ENCODE results near the gene TPSAB1. TPM values are rescaled to one million over a fixed set of nuclear protein-coding genes. Genes with fewer than 3 reads are reported as not detected.

TPSAB1 gene
- total and polyA plus RNA-seq, 10 of the 15 experiments (the other 5 are each of a cell fraction or from before 2014, with no cell fraction given) = 0.06 TPM; not detected in 9

DNA sequence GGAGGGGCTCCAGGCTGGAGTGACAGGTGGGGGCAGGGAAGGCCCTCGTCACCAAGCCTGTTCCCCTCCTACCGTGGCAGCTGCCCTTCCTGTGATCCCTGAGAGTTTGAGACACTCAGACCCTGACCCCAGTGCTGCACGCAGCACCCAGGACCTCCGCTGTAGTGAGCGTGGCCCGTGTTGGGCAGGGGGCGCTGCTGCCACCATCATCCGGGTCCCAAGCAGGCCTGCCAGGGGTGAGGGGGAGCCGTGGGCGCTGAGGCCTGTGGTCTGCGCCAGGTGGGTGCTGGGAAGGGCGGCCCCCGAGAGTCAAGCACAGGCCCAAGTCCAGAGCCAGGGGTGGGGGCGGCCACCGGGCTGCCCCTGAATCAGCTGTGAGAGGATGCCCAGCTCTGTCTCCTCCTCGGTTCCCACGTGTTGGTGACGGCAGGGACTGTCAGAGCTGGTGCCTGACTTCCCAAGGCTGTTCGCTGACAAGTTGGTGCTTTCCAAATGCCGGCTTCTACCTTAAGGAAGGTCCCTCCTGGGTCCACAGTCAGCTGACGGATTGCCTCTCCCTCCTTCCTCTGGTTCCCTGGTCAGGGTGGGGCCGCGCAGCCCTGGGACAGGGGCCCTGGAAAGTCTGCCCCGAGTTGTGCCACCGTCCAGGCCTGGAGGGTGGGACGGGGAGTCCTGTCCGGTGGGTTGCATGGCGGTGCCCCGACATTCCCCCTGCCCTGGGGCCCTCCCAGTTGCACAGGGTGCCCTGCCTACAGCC is 46.5 kb upstream of the TPSAB1 start:
- no peaks in the 10 kb centered on the region for H4K20me1 ChIP-seq (ENCODE audit: control insufficient read depth, insufficient read depth)
- no TSS peak for BruUV-seq (replicated peaks)
- no peaks in the 10 kb centered on the region for H3K27me3 ChIP-seq (replicated peaks in 1 of 2; ENCODE audit: control insufficient read depth in 2 of 2, insufficient read depth in 2 of 2, low read length in 1 of 2)
- SMC1A ChIA-PET (ENCODE audit: uncharacterized antibody, unreplicated experiment) = no interaction called here
- TF ChIP-seq PAX5 (IDR thresholded peaks at IDR 0.05; ENCODE audit: borderline replicate concordance, low read depth, low read length) = no peak
- no peak for TF ChIP-seq PML (IDR thresholded peaks at IDR 0.05; ENCODE audit: low read length)
- TF ChIP-seq RAD21 (IDR thresholded peaks at IDR 0.05; ENCODE audit: insufficient read depth, low read depth, low read length) = no peak
- TF ChIP-seq ZZZ3 (IDR thresholded peaks at IDR 0.05; ENCODE audit: control insufficient read depth, insufficient read length, low read depth) = no peak
- H3K79me2 ChIP-seq (ENCODE audit: control insufficient read depth, insufficient read depth, low read length) = no peaks in the 10 kb centered on the region
- DNase-seq (ENCODE audit: low read depth, low spot score) = no peak
- no peaks in the 10 kb centered on the region for H3K36me3 ChIP-seq (ENCODE audit: control insufficient read depth in 2 of 2, insufficient read depth in 2 of 2, low read length in 1 of 2)
- no peak overlapping the region for H3K9ac ChIP-seq (ENCODE audit: control insufficient read depth, insufficient read depth, low read length)
- RAD21 ChIA-PET (ENCODE audit: unreplicated experiment) = interaction anchor here (0.6 kb wide), 1 partner anchor 223 kb away, joined by 3 read pairs; no protein-coding TSS in a partner anchor
- intact Hi-C loops (cut with micrococcal nuclease; ENCODE audit: unreplicated experiment) (no loop called here), in situ Hi-C loops (cut with MboI) (no loop called here)
- H3K9me3 ChIP-seq (replicated peaks; ENCODE audit: control insufficient read depth, insufficient read depth, low read length) = no peaks in the 10 kb centered on the region
- no peak for ATAC-seq
- CTCF ChIA-PET = no interaction called here
- H3K4me1 ChIP-seq (ENCODE audit: control insufficient read depth, insufficient read depth, low read length) = no peaks in the 10 kb centered on the region
- no peak overlapping the region for H3K4me3 ChIP-seq
- FAIRE-seq = no peak
- no peak overlapping the region for H2AFZ ChIP-seq (ENCODE audit: control insufficient read depth, low read depth, low read length)
- WGBS (ENCODE audit: insufficient coverage, insufficient replicate concordance, low lambda C conversion rate, missing lambda C conversion rate) = 45% methylated on average over 29 of the region's 29 CpGs
- no peak overlapping the region for H3K27ac ChIP-seq (ENCODE audit: control insufficient read depth, insufficient read depth)
- H3K4me2 ChIP-seq (ENCODE audit: control insufficient read depth, insufficient read depth) = no peak overlapping the region
- POLR2A ChIA-PET = no interaction called here

GRCh38 chr16:1194665-1195392 is 45.7 kb upstream of the TPSAB1 start:
- intact Hi-C loops (cut with micrococcal nuclease; ENCODE audit: unreplicated experiment) (no loop called here), in situ Hi-C loops (cut with MboI) (no loop called here)
- Histone ChIP-seq H3K4me2 (ENCODE audit: control insufficient read depth, insufficient read depth) (no peak overlapping the region), H3K4me3 (no peak overlapping the region), H3K9ac (ENCODE audit: control insufficient read depth, insufficient read depth, low read length) (no peak overlapping the region), H3K27me3 (replicated peaks in 1 of 2; ENCODE audit: control insufficient read depth in 2 of 2, insufficient read depth in 2 of 2, low read length in 1 of 2) (no peaks in the 10 kb centered on the region), H3K36me3 (ENCODE audit: control insufficient read depth in 2 of 2, insufficient read depth in 2 of 2, low read length in 1 of 2) (no peaks in the 10 kb centered on the region), H3K4me1 (ENCODE audit: control insufficient read depth, insufficient read depth, low read length) (no peaks in the 10 kb centered on the region), H3K79me2 (ENCODE audit: control insufficient read depth, insufficient read depth, low read length) (no peaks in the 10 kb centered on the region), H3K27ac (ENCODE audit: control insufficient read depth, insufficient read depth) (no peak overlapping the region), H3K9me3 (replicated peaks; ENCODE audit: control insufficient read depth, insufficient read depth, low read length) (no peaks in the 10 kb centered on the region), H2AFZ (ENCODE audit: control insufficient read depth, low read depth, low read length) (no peak overlapping the region), H4K20me1 (ENCODE audit: control insufficient read depth, insufficient read depth) (no peaks in the 10 kb centered on the region)
- no peak for DNase-seq (ENCODE audit: low read depth, low spot score)
- ChIA-PET CTCF (no interaction called here), SMC1A (ENCODE audit: uncharacterized antibody, unreplicated experiment) (no interaction called here), RAD21 (ENCODE audit: unreplicated experiment) (interaction anchor here (0.6 kb wide), 1 partner anchor 222 kb away, joined by 3 read pairs; no protein-coding TSS in a partner anchor), POLR2A (no interaction called here)
- no peak for FAIRE-seq
- BruUV-seq (replicated peaks) = no TSS peak
- 21% methylated on average over 43 of the region's 61 CpGs for WGBS (ENCODE audit: insufficient coverage, insufficient replicate concordance, low lambda C conversion rate, missing lambda C conversion rate)
- no peak for ATAC-seq
- TF ChIP-seq SPI1 (IDR thresholded peaks at IDR 0.05; ENCODE audit: borderline replicate concordance, insufficient read depth, low read depth, low read length) (no peak), HDAC2 (IDR thresholded peaks at IDR 0.05) (no peak), NR2C2 (IDR thresholded peaks at IDR 0.05; ENCODE audit: borderline replicate concordance, control insufficient read depth, insufficient read length, low read depth) (no peak), CBX3 (IDR thresholded peaks at IDR 0.05; ENCODE audit: borderline replicate concordance, low read depth) (no peak), RCOR1 (conservative IDR thresholded peaks at IDR 0.05; ENCODE audit: low read depth, low read length) (no peak), CTCF (IDR thresholded peaks at IDR 0.05 in 2 of 3, conservative IDR thresholded peaks at IDR 0.05 in 1 of 3; ENCODE audit: control insufficient read depth in 2 of 3, extremely low read depth in 1 of 3, insufficient read depth in 1 of 3, low read depth in 3 of 3, low read length in 3 of 3) (peak; percentile 26 to 54 (median 34); a peak in 5 of 6 replicates), BCL11A (IDR thresholded peaks at IDR 0.05; ENCODE audit: low read depth, low read length) (no peak), ZNF384 (IDR thresholded peaks at IDR 0.05; ENCODE audit: borderline replicate concordance, low read depth, low read length) (no peak), SP1 (IDR thresholded peaks at IDR 0.05; ENCODE audit: low read depth, low read length) (no peak)

All from GM12878 (cell line).